Glomerular visceral epithelial cell (primary cell): Measurements from ENCODE around the gene ZBTB16.

ENCODE experiments used
- DNase-seq: peaks from one replicate; pipeline ENCODE4 v3.0.0-alpha.2; 2016; ENCODE audit errors: extremely low spot score

The ZBTB16 gene

GRCh38 chr11:114166897-114167323, 107.4 kb downstream of the ZBTB16 start:
- DNase-seq = peak; percentile 69

GRCh38 chr11:114167355-114167754, 107.8 kb downstream of the ZBTB16 start:
- no peak for DNase-seq

GRCh38 chr11:114167771-114168448, 108.4 kb downstream of the ZBTB16 start:
- no peak for DNase-seq

GRCh38 chr11:114168691-114169090, 109.2 kb downstream of the ZBTB16 start:
- DNase-seq = no peak

DNA sequence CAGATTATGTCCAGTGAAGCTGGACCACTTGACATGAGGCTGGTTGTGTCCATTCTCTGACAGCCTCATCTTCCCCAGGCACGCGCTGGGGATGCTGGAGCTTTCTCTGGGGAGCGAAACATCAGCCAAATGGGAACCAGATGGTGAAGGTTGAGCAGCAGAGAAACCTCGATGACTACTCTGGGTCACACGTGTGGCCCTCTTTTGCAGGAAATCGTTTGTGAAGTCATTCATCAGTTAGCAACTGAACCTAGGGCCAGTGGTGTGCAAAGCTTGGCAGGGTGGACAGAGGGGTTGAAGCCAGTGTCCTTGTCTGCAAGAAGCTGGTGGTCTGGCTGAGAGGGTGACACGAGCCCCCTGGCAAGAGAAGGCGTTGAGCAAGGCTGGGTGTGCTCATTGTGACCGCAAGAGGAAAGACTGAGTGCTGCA, 109.8 kb downstream of the ZBTB16 start:
- no peak for DNase-seq

GRCh38 chr11:114169821-114170220, 110.3 kb downstream of the ZBTB16 start:
- no peak for DNase-seq

- DNase-seq = no peak
Measured at GRCh38 chr11:114170226-114170625, 110.7 kb downstream of the ZBTB16 start.

- DNase-seq = no peak
Measured at GRCh38 chr11:114171257-114172054, 111.9 kb downstream of the ZBTB16 start.

DNA sequence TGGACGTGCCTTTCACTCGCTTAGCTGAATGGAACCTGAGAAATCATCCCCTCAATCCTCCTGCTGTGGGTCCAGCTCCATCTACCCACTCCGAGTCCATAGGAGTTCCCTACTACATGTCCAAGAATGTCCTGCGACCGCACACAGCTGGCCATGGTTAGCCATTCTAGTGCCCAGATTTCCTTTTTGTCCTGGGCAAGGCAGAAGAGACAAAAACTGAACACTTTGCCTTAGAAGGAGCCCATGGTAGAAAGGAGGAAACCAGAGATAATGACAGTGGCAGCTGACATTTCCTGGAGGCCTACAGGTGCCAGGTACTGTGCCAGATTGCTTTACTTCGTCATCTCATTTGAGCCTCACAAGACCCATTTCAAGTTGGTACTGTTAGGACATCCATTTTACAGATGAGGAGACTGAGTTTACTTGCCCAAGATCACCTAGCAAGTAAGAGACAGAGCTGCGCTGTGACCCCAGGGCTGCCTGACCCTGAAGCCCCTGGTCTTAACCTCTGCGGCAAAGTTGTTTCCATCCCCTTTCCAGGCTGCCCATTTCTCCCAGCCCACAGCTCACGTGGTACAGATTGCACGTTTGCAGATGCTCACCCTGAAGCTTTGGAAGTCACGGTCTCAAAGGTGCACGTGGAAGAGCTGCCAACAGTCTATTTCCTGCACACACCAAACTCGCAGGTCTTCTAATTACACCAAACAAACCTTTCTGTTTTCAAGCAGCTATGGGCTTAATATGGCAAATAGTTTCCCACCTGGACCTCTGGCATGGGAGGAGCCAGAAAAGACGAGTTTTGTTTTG, 112.7 kb downstream of the ZBTB16 start:
- DNase-seq = no peak

- no peak for DNase-seq
Measured at GRCh38 chr11:114172871-114173444, 113.4 kb downstream of the ZBTB16 start.

- DNase-seq = no peak
Measured at GRCh38 chr11:114173843-114174242, 114.3 kb downstream of the ZBTB16 start.

DNA sequence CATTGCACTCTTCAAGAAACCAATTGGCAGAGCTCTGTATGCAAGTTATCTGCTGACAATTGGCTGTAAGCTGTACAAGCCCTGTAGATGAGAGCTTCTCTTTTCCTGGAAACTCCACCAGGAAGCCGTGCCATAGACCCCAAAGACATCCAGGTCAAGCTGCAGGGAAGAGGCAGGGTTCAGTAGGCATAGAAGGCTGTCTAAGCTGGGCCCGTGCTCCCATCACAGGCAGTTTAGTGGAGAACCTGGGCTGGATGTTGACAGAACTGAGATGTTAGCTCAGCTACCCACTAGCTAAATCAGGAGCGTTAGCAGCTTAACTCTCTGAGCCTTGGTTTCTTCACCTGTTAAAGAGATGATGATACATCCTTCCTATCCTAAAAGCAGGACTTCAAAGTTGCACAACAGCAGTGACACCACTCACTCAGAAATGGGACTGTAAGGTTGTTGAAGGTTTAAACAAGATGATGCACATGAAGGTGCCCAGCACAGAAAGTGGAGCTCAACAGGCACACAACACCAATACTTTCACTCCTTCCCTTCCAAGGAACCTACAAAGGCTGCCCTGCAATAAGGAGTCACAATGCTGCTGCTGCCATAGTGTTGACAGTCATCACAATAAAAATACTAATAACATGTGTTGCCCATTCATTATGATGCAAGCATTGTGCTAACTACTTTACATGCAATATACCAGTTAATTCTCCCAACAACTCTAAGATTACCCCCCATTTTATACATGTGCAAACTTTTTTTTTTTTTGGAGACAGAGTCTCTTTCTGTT, 115.4 kb downstream of the ZBTB16 start:
- no peak for DNase-seq

- DNase-seq = no peak
Measured at GRCh38 chr11:114175706-114176105, 116.2 kb downstream of the ZBTB16 start.

GRCh38 chr11:114176321-114176720, 116.8 kb downstream of the ZBTB16 start:
- DNase-seq = no peak

DNA sequence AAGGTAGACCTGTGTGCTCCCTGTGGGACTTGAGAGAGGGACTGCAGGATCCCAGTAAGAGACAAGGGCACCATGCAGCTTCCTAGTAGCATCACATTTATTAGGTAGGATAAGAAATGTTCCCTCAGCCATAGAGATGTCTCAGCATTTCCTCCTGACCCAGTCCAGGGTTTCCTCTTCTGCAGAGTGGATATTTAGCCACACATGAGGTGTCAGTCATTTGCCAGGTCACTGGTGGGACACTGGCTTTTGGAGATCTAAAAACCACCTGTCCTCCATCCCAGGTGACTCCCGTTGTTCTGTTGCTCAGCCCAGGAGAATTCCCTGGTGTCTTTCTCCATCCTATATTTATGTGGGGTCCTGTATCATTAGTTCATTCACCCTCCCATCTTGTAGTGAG, 119.1 kb downstream of the ZBTB16 start:
- no peak for DNase-seq

DNA sequence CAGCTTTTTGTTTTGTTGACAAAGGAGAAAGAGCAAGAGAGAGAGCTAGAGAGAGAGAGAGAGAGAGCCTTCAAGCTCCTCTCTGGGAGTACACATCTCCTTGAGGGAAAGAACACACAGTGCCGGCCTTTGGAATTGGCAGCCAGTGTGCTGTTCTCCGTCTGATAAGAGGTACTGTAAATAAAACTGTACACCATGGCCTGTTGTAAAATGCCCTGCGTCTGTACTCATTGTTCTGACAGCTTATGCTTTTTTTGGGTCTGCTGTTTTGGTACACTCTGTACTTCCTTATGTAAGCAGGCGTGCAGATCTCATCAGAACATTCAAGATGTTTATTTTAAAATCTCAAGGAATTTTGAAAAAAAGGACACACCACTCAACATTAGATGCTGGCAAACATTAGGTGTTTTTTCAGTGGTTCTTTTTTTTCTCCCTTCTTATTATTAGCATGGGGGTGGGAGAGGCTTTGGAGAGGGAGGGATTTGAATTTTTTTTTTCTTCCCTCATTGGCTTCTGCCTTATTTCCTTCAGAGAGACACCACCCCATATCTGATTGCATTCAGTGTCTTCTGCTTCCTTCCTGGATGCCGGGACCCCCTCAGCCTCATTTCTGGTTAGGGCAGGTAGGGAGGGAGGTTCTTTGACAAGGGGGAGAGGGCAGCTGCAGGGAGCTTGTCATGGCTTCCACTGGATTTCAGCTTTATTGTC, 119.9 kb downstream of the ZBTB16 start:
- no peak for DNase-seq

DNA sequence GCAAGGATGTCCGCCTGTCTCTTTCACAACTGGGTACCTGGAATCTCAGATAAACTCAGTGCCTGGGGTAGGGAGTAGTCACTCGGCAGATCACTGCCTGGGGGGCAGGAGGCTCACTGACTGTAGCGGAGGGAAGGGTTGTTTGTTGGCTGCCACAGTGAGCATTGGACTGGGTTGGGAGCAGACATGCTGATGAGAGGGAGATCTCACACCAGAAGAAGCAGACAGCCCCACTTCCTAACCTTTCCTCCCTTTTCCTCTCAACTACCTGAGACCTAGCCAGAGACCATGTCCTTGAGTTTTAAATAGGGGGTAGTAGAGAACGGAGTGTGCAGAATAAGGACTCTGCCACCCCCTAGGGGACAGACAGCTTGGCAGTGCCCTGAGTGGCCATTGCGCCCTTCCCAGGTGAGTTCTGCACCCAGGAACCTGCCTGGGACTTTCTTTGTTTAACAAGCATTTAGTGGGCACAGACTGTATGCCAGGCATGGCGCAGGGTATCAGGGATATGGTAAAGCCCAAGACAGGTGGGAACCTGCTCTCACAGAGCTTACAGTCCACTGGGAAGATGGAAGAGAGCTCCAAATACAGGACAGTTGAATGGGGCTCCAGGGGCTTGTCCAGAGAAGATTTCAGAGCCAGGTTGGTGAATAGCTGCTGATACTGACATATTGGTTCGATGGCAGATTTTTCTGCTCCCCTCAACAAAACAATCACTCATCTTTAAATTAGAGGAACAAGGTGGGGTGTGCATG, 121.0 kb downstream of the ZBTB16 start:
- DNase-seq = no peak

DNA sequence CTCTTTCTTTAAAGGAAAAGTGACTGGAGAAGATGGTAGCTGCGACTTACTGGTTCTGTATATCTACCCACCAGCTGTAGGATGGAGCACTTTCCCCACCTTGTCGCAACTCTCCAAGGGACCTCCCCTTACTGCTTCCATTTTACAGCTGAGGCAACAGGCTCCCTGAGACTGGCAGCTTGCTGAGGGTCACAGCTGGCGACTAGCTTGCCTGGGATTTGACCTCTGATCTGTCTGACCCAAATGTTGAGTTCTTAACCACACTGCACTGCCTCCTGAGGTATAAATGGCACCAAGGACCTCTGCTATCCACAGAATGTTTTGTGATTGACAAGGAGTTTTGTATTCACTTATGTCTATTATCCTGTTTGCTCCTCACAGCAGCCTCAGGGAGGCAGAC, 121.7 kb downstream of the ZBTB16 start:
- no peak for DNase-seq

- no peak for DNase-seq
Measured at GRCh38 chr11:114181752-114182151, 122.2 kb downstream of the ZBTB16 start.
